RCC 7860 (cell line): Measurements from ENCODE around the gene CARMIL1.
A peak's percentile ranks its signal among the peaks of the same experiment; 100 is the strongest.
"Not testable (repeated sequence)": the region's sequence is repeated elsewhere in the genome, so short reads cannot be mapped to it uniquely, and the experiment has no call there.

Source experiments
- DNase-seq: peaks from one replicate; pipeline ENCODE4 v3.0.0-alpha.2; 2015; ENCODE audit warnings: low spot score
- FAIRE-seq: peaks from 2 replicates; lab custom pipeline; 2012; peaks lifted over from hg19 to GRCh38; lab: Jason Lieb, UNC

Gene CARMIL1

DNA sequence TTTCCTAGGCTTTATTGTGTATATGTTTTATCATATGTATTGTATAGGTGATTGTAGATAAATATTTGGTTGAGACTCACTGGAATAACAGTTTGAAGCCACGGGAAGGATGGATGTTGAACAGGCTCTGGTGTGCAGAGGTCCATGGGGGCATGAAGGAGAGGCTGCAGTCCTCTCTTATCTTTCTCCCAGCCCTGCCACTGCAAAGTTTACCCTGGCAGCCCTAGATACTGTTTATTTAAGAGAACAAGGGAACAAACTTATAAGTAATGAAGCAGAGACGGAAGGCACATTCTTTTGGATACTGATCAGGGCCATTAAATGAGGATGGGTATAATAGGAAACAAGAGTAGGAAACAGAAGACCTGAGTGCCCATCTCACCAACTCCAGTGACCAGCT, 269.3 kb downstream of the CARMIL1 start:
- DNase-seq (no peak), FAIRE-seq (no peak)

DNA sequence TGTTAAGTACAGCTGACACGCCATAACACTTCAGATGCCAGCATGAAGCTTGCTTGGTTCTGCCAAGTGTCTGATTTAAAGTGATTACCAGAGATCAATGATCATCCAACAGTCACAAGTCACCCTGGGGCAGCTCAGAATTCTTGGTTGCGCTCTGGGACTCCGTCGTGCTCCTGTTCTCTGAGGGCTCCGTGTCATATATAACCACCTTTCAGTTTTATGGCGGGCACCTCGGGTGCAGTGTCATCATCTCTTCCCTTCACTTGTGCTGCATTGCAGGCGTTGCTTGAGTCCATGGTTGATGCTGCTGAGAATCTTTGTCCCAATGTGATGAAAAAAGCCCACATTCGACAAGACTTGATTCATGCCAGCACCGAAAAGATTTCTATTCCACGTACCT, 271.5 kb downstream of the CARMIL1 start:
- no peak for FAIRE-seq

DNA sequence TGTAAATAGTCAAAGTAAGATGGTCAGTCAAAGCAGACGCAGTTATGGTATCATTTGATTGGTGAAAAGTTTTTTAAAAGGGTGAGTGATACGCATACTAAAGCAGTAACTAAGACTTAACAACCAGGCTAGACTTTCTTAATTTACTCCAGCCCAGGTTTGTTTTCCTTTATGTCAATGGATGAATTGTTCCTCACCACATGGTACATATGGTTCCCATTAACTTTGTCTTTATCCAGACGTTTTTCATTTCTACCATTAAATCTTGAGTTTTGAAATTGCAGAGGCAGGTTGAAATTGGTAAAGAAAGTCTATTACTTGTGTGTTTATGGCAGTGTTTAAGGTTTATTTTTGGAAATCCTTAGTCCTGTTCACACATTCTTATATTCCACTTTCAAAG, 274.3 kb downstream of the CARMIL1 start:
- DNase-seq (no peak), FAIRE-seq (no peak)

More for the DNA sequence above, 271.5 kb downstream of the CARMIL1 start:
- no peak for DNase-seq

DNA sequence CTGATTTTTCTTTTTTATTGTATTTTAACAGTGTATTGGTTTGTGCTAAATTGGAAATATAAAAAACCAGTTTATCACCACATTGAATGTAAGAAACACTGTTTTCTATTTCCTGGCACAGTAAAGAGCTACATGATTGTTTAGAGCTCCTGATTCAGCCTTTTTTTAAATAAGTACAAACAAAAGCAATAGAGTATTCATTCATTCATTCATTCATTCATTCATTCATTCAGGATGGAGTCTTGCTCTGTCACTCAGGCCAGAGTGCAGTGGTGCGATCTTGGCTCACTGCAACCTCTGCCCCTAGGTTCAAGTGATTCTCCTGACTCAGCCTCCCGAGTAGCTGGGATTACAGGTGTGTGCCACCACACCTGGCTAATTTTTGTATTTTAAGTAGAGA, 276.0 kb downstream of the CARMIL1 start:
- DNase-seq (no peak), FAIRE-seq (no peak)

DNA sequence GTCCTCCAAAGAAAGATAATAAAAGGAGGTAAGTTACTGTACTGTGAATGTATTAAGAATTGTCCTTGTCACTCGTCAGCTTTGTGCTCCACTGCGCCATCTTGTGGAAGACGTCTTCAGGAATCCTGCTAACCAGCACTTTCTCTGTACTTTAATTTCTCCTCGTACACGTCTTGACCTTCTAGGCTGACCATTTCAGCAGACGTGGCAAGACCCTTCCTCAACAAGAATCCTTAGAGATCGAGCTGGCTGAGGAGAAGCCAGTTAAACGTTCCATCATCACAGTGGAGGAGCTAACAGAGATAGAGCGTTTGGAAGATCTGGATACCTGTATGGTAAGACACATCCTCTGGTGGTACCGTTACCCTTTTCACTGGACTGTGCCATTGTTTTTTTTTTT, 277.3 kb downstream of the CARMIL1 start:
- peak; percentile 62 for FAIRE-seq

DNA sequence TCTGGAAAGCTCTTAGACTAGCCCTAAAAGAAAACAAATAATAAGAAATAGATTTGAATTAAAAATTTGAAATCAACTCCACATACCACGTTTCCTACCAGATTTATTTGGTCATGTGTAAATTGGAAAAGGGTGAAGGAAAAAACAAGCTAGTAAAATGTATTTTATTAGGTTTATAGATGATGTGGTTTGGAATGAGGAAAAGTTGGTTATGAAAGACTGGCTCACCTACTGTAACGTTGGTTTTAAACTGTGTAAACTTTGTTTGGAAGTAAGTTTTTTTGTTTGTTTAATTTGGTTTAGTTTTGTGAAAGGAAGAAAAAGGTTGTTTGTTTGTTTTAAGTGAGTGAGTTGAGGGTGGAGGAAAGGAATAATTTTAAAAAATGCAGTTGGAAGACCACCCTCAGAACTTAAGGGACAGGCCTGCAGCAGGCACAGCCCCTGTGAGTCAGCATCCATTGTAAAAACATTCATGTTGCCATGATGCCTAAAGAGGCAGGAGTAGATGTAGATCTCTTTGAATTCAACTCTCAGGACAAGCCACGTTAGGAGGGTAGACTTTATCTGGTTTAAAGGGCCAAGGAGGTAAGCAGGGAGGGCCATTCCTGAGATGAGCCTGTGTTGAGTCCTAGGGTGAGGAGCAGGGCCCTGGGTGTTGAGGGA, 279.1 kb downstream of the CARMIL1 start:
- FAIRE-seq (no peak), DNase-seq (no peak)

More for the DNA sequence above, 277.3 kb downstream of the CARMIL1 start:
- peak; percentile 38 for DNase-seq

DNA sequence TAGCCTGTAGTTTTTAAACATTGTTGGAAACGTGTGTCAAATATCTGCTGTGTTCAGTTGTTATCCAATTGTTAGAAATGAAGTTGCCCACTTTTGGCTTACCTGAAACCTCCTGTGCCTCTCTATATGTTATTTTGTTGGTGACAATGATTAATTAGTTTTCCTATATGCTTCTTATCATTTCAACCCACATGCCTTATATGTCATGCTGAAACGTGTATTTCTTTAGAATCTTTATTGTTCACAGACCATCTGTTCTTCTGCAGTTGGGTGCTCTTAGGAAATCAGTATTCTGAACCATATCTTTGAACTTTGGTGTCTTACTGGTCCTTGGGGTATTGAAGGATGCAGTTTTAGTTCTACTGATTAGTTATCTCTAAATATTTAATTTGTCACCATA, 281.7 kb downstream of the CARMIL1 start:
- FAIRE-seq (no peak), DNase-seq (no peak)

DNA sequence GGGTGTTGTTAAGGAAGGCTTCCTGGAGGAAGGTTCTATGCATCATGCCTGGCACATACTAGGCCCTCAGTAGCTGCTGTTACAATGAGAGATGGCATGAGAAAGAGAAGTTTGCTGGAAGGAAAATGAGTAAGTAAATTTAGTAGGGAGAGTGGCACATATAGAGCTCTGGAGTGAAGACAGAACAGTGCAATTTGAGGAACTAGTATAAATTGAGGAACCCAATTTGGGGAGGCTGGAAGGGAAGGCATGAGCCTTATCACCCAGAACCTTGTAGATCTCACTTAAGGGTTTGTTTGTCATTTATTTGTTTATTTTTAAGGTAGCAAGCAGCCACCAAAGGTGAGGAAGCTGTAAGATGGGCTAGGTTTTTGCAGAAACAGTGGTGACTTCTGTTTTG, 285.8 kb downstream of the CARMIL1 start:
- no peak for FAIRE-seq

DNA sequence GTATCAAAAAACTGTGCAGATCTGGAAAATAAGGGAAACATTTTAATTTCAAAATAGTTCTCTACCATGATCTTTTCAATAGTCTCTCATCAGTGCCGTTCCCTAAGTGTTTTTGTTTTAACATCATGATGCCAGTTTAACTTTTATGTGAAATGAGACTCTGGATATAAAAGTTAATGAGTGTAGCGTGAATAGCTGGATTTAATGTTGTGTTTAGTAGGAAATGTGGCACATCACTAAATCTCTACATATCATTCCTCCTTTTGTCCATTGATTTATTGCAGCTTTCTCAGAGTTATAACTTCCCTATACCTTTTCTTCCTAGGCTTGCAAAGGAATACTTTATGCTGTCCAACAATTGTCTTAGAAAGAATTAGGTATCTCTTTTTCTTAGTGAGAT, 291.4 kb downstream of the CARMIL1 start:
- FAIRE-seq (no peak), DNase-seq (no peak)

More for the DNA sequence above, 285.8 kb downstream of the CARMIL1 start:
- no peak for DNase-seq

DNA sequence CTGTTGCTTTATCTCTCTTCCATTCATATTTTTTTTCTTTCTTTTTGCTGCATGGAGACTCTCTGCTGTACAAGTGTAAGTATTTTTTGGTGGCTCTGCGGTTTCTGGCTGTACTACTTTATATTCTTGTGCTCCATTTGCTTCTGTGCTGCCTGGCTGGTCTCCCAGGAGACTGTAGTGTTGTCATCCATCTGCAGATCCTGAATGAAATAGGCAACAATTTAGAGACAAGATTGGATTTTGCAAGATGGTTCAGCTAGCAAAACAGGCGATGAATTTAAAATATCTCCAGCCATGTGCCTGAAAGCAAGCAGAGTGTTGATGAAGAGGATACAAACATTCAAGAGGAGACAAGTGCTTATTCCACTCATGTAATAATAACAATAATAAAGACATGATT, 297.7 kb downstream of the CARMIL1 start:
- FAIRE-seq: no peak
- DNase-seq: no peak

DNA sequence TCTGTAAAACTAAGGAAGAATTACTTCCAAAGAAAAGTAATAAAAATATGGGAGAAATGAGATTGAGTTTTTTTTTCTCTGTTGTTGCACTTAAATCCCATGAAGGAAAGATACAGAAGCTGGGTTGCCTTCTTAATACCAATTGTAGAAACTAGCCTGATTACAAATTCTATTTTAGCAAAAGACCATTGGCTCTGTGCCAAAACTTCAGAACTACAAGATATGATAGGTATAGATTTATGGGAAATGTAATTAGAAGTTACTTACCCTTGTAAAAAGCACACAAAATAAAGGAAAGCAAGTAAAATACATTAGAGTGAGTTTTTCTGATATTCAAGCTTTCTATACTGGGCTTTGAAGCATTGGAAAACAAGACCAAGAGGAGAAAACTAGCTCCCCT, 299.4 kb downstream of the CARMIL1 start:
- FAIRE-seq (no peak), DNase-seq (no peak)

DNA sequence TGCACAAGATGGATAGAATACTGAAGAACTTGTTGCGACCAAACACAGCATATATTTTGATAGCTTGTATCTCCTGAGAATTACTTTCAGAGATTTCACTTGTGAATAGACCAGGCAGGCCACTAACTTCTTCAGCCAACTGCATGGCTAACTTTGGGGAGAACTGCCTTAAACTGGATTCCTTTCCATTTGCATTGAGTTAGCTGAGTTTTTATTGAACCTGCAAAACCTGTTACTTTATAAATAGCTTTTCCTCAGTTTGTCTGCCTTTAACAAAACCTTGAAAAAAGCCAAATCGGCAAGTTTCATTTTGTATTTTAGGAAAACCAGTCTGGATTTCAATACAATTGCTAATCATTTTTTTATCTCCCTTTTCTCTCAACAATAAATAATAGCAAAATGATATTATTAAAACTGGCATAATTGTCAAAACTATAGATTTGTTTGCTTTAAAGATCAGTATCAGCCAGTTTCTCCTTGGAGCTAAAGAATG, 300.3 kb downstream of the CARMIL1 start:
- FAIRE-seq: no peak

DNA sequence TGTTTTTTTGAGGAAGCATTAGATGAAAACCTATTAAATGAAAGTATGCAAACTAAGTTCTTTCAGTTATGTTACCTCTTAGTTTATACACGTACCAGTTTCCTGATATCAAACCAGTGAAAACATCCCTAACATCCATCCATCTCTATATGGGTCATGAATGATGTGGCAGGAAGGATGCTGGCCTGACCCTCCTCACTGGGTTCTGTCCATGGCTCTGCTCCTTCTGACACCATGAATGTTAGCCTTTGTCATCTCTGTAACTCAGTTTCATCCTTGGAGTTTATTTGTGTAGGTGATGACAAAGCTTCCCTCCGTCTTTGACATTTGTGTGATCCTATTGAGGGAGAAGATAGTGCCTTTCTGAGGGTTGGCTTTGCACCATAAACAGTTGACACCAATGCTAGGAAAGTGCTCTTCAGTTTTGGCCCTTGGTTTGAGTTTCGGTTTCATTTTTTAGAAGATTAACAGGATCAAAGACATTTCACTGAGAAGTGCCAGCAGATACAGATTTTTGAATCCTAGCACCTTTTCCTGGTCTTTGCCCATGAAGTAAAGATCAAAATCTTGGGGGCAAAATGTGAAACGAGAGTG, 300.8 kb downstream of the CARMIL1 start:
- FAIRE-seq: no peak
- no peak for DNase-seq

More for the DNA sequence above, 300.3 kb downstream of the CARMIL1 start:
- DNase-seq: no peak

DNA sequence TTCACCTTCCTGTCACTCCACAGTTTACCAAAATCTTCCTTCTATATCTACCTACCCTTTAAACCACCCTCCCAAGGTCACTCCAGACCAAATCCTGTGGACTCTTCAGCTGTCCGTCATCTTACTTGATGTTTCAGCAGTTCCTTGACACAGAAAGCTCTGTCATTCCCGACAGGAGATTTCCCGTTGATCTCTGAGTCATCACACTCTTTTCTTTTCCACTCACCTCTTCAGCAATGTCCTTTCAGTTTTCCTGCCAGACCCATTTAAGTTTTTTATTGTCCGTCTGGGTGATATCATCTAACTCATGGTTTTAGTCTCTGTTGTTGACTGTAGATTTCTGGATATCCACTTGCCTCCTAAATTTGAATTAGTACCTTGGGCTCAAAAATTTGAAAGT, 302.9 kb downstream of the CARMIL1 start:
- FAIRE-seq (no peak), DNase-seq (no peak)

DNA sequence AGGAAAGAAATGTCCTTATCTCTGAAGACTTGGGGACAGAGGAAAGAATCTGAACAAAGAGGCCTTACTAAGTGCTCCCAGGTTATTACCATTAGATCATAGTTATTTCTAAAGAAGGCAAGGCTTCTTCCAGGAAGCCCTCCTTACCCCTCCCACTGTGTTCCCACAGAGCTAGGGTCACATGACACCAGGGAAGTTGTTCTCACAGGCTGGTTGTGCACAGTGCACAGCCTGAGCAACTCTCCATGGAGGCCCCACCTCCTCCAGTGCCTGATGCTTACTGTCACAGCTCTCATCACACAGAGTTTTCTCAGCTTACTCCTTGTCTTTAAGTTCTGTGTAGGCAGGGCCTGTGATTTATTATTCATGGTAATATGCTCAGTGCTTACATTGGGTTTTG, 303.9 kb downstream of the CARMIL1 start:
- FAIRE-seq (no peak), DNase-seq (no peak)

DNA sequence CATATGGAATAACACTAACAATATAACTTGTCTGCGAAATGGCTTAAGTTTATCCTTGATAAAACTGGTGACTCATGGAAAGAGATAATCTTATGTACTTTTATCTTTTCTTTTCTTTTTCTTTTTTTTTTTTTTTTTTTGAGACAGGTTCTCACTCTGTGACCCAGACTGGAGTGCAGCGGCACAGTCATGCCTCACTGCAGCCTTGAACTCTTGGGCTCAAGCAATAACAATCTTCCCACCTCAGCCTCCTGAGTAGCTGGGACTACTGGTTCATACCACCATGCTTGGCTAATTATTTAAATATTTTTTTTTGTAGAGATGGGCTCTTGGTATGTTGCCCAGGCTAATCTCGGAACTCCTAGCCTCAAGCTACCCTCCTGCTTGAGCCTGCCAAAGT, 304.7 kb downstream of the CARMIL1 start:
- DNase-seq (no peak), FAIRE-seq (no peak)

DNA sequence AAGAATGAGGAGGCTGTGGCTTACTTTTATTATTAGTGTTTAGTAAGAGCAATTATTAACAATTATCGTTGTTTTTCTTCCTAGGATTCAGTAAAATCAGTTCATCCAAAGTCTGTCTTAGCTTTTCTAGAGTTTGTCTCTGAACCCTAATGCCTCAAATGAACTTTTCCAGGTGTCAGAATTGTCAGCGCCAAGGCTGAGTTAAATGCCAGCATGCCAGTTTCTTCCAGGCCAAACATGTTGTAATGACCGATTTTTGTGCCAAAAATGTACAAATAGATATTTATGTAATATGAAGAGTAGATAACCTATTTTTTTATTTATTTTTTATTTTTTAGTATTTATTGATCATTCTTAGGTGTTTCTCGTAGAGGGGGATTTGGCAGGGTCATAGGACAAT, 306.1 kb downstream of the CARMIL1 start:
- FAIRE-seq (no peak), DNase-seq (no peak)

DNA sequence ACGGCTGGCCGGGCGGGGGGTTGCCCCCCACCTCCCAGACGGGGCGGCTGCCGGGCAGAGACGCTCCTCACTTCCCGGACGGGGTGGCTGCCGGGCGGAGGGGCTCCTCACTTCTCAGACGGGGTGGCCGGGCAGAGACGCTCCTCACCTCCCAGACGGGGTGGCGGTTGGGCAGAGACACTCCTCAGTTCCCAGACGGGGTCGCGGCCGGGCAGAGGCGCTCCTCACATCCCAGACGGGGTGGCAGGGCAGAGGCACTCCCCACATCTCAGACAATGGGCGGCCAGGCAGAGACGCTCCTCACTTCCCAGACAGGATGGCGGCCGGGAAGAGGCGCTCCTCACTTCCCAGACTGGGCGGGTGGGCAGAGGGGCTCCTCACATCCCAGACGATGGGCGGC, 306.9 kb downstream of the CARMIL1 start:
- DNase-seq, FAIRE-seq: not testable (repeated sequence)

DNA sequence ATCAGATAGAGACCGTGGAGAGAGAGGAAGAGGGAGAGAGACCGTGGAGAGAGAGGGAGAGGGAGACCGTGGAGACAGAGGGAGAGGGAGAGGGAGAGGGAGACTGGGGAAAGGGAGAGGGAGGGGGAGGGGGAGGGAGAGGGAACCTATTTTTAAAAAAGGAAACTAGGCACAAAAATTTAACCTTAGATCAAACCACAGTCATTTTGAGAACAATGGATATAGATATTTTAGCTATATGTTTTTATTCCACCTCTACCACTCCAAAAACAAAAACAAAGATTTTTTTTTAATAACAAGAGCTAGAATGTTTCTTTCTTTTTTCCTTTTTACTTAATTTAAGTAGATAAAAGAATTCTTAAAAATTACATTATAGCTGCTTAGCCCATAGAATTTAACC, 307.8 kb downstream of the CARMIL1 start:
- FAIRE-seq: no peak
- DNase-seq: no peak

DNA sequence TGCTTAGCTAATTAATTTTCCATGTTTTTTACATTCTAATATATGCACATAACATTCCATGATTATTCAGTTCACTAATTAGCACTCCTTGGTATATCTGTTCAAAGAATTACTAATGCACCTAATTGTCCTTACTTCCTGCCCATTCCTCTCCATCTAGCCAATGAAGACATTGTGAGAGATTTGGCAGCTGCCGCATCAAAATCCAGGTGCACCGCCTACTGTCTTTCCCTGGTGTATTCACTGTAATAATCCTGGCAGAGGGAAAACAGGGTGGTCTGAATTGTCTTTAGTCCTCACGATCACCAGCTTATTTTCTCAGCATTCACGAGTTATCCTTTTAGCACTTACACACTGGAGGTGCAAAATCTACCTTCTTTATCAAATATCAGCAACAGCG, 311.8 kb downstream of the CARMIL1 start:
- DNase-seq (no peak), FAIRE-seq (no peak)

DNA sequence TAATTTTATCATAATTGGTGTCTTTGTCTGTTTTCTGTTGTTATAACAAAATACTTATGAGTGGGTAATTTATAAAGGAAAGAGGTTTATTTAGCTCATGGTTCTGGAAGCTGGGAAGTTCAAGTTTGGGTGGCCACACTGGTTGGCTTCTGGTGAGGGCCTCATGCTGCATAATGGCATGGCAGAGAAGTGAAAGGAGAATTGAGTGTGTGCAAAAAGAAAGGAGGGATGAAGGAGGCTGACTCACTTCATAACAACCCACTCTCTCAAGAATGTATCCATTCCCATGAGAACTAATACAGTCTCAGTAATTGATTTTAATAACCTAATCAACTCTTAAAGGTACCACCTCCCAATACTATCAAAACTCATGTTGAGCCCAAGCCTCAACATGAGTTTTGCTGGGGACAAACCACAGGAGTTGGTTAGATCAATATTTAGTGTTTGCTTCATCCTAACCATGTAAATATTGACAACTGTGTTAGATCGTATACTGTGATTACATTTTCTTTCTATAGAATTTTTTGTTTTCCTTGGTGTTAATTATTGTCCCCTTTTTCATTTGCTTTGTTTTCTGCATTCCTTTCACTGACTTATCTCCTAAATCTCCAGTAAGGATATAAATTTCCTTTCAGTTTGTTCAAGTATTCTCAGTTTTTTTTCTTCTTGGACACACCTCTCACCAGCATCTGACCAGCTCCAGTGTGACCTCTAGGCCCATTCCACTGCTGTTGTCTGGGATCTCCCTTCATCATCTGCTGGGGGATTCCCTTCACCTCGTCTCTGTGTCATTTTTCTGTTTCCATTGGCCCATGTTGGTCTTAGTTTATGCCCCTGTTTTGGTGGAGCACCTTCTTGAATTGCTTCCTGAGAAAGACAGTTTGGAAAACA, 318.0 kb downstream of the CARMIL1 start:
- DNase-seq (no peak), FAIRE-seq (no peak)
